Liver (tissue), 3 donors: ENCODE data around the gene UBASH3B.

Experiments used
- FOXA1 ChIP-seq: IDR thresholded peaks from 2 replicates; pipeline ENCODE4 v1.6.1; 2016; ENCODE audit warnings: antibody characterized with exemption
- JUND ChIP-seq, 2 donors: IDR thresholded peaks; 2 replicates each; pipeline ENCODE4 v1.6.1; 2016; ENCODE audit warnings: antibody characterized with exemption in 2 of 2
- NR2F2 ChIP-seq: IDR thresholded peaks from 2 replicates; pipeline ENCODE4 v1.6.1; 2016; ENCODE audit warnings: antibody characterized with exemption
- RXRA ChIP-seq, 2 donors: IDR thresholded peaks; 2 replicates each; pipeline ENCODE4 v1.6.1; 2017 to 2018; ENCODE audit warnings: antibody characterized with exemption in 2 of 2, mild to moderate bottlenecking in 1 of 2
- SP1 ChIP-seq: IDR thresholded peaks from 2 replicates; pipeline ENCODE4 v1.6.1; 2018; ENCODE audit warnings: antibody characterized with exemption, mild to moderate bottlenecking
- TF ChIP-seq, protein P1 (sequence below): fragments of 150-350 bp; IDR thresholded peaks from 2 replicates; pipeline ENCODE4 v1.5.1; 2017; ENCODE audit warnings: improper control_type of control experiment, low read depth, low read length; ENCODE audit not compliant: missing input control
- TF ChIP-seq, protein P2 (sequence below): IDR thresholded peaks from 2 replicates; pipeline ENCODE4 v1.6.1; 2016; ENCODE audit warnings: antibody characterized with exemption, mild to moderate bottlenecking
- TF ChIP-seq, protein P3 (sequence below): IDR thresholded peaks from 2 replicates; pipeline ENCODE4 v1.6.1; 2016; ENCODE audit warnings: antibody characterized with exemption
- donor health status: healthy.
- donor health status: healthy.

DNA sequence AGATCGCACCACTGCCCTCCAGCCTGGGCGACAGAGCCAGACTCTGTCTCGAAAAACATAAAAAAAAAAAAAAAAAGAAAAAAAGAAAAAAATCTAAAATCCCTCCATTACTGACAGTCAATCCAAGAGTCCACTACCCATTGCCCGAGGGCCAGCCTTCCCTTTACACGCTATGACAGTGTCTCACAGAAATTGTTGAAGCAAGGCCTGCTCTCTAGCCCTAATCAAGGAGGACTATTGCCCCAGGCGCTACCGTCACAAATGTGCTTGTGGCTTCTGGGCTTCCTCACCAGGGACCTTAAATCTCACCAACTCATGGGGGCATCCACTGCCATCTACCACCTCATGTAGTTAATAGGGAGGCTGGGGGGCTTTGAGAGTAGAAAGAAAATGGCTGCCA is 49.9 kb downstream of the UBASH3B start:
- TF ChIP-seq, protein P1, sequence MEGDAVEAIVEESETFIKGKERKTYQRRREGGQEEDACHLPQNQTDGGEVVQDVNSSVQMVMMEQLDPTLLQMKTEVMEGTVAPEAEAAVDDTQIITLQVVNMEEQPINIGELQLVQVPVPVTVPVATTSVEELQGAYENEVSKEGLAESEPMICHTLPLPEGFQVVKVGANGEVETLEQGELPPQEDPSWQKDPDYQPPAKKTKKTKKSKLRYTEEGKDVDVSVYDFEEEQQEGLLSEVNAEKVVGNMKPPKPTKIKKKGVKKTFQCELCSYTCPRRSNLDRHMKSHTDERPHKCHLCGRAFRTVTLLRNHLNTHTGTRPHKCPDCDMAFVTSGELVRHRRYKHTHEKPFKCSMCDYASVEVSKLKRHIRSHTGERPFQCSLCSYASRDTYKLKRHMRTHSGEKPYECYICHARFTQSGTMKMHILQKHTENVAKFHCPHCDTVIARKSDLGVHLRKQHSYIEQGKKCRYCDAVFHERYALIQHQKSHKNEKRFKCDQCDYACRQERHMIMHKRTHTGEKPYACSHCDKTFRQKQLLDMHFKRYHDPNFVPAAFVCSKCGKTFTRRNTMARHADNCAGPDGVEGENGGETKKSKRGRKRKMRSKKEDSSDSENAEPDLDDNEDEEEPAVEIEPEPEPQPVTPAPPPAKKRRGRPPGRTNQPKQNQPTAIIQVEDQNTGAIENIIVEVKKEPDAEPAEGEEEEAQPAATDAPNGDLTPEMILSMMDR: no peak
- TF ChIP-seq SP1: no peak
- TF ChIP-seq FOXA1: no peak
- TF ChIP-seq, protein P2, sequence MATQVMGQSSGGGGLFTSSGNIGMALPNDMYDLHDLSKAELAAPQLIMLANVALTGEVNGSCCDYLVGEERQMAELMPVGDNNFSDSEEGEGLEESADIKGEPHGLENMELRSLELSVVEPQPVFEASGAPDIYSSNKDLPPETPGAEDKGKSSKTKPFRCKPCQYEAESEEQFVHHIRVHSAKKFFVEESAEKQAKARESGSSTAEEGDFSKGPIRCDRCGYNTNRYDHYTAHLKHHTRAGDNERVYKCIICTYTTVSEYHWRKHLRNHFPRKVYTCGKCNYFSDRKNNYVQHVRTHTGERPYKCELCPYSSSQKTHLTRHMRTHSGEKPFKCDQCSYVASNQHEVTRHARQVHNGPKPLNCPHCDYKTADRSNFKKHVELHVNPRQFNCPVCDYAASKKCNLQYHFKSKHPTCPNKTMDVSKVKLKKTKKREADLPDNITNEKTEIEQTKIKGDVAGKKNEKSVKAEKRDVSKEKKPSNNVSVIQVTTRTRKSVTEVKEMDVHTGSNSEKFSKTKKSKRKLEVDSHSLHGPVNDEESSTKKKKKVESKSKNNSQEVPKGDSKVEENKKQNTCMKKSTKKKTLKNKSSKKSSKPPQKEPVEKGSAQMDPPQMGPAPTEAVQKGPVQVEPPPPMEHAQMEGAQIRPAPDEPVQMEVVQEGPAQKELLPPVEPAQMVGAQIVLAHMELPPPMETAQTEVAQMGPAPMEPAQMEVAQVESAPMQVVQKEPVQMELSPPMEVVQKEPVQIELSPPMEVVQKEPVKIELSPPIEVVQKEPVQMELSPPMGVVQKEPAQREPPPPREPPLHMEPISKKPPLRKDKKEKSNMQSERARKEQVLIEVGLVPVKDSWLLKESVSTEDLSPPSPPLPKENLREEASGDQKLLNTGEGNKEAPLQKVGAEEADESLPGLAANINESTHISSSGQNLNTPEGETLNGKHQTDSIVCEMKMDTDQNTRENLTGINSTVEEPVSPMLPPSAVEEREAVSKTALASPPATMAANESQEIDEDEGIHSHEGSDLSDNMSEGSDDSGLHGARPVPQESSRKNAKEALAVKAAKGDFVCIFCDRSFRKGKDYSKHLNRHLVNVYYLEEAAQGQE: no peak
- no peak for TF ChIP-seq JUND (IDR thresholded peaks at IDR 0.05)
- no peak for TF ChIP-seq RXRA (IDR thresholded peaks at IDR 0.05)
- TF ChIP-seq, protein P3, sequence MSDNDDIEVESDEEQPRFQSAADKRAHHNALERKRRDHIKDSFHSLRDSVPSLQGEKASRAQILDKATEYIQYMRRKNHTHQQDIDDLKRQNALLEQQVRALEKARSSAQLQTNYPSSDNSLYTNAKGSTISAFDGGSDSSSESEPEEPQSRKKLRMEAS: no peak
- no peak for TF ChIP-seq NR2F2
